ENCODE results near the gene CCDC88C.

Gene CCDC88C

DNA sequence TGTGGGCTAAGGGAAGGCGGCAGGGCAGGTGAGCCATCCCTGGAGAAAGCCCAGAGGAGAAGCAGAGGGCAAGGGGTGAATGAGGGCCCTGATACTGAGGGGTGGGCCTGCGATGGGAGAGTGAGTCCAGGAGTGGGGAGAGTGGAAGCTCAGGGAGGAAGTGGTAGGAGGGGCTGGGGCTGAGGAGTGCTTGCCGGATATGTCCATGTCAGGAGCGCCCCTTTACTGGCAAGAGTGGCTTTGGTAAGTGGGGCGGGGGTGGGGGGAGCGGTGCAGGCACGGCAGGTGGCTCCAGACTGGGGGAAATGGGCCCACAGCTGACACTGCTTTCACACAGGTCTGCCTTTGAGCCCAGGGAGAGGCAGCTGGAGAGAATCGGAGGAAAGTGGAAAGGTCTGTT, 86.8 kb downstream of the CCDC88C start:
- no peak overlapping the region for H3K4me3 ChIP-seq (ENCODE audit: control insufficient read depth, low read depth, low read length)
- TF ChIP-seq CTCF (IDR thresholded peaks at IDR 0.05; ENCODE audit: control insufficient read depth, insufficient read depth, low read depth, low read length, missing control alignments) = no peak
- DNase-seq (ENCODE audit: low read depth) = no peak

GRCh38 chr14:91330096-91330696, 87.4 kb downstream of the CCDC88C start:
- TF ChIP-seq CTCF (IDR thresholded peaks at IDR 0.05; ENCODE audit: control insufficient read depth, insufficient read depth, low read depth, low read length, missing control alignments) = no peak
- H3K4me3 ChIP-seq (ENCODE audit: control insufficient read depth, low read depth, low read length) = no peak overlapping the region
- DNase-seq (ENCODE audit: low read depth) = no peak

- no peak overlapping the region for H3K4me3 ChIP-seq (ENCODE audit: control insufficient read depth, low read depth, low read length)
- no peak for DNase-seq (ENCODE audit: low read depth)
- no peak for TF ChIP-seq CTCF (IDR thresholded peaks at IDR 0.05; ENCODE audit: control insufficient read depth, insufficient read depth, low read depth, low read length, missing control alignments)
Observed at GRCh38 chr14:91329486-91330014, 88.1 kb downstream of the CCDC88C start.

- no peak overlapping the region for H3K4me3 ChIP-seq (ENCODE audit: control insufficient read depth, low read depth, low read length)
- TF ChIP-seq CTCF (IDR thresholded peaks at IDR 0.05; ENCODE audit: control insufficient read depth, insufficient read depth, low read depth, low read length, missing control alignments) = no peak
- no peak for DNase-seq (ENCODE audit: low read depth)
Observed at GRCh38 chr14:91328313-91329050, 89.1 kb downstream of the CCDC88C start.

- no peak overlapping the region for H3K4me3 ChIP-seq (ENCODE audit: control insufficient read depth, low read depth, low read length)
- DNase-seq (ENCODE audit: low read depth) = no peak
- no peak for TF ChIP-seq CTCF (IDR thresholded peaks at IDR 0.05; ENCODE audit: control insufficient read depth, insufficient read depth, low read depth, low read length, missing control alignments)
Observed at GRCh38 chr14:91327661-91328312, 89.8 kb downstream of the CCDC88C start.

GRCh38 chr14:91327250-91327595, 90.4 kb downstream of the CCDC88C start:
- DNase-seq (ENCODE audit: low read depth) = no peak
- no peak overlapping the region for H3K4me3 ChIP-seq (ENCODE audit: control insufficient read depth, low read depth, low read length)
- TF ChIP-seq CTCF (IDR thresholded peaks at IDR 0.05; ENCODE audit: control insufficient read depth, insufficient read depth, low read depth, low read length, missing control alignments) = no peak

Measured in AG09309 (cell line).